Endothelial cell of umbilical vein (primary cell): Measurements from ENCODE around the gene TOLLIP. TPM values are rescaled to one million over a fixed set of nuclear protein-coding genes. Genes with fewer than 3 reads are reported as not detected.

ENCODE experiments used
- BruUV-seq: library from RNA; stranded (reverse); fragments of 400-500 nt; replicated peaks from 2 replicates; lab custom pipeline; 2021; lab: Mats Ljungman, UMichigan
- CTCF ChIA-PET: fragments of 300-600, 350-600 bp; sonication (Branson Sonifier 250); formaldehyde crosslinking; loops from one replicate; lab custom pipeline; 2021; ENCODE audit warnings: antibody characterized with exemption, inconsistent platforms; lab: Charles Lee
- POLR2A ChIA-PET: fragments of 300-600, 350-600 bp; sonication (Branson Sonifier 250); formaldehyde crosslinking; loops from one replicate; lab custom pipeline; 2021; ENCODE audit warnings: antibody characterized with exemption, inconsistent platforms; lab: Charles Lee
- DNase-seq: peaks from one replicate; pipeline ENCODE4 v3.0.0-alpha.2; 2011; ENCODE audit warnings: low read depth, low spot score
- FAIRE-seq: peaks from 2 replicates; lab custom pipeline; 2011; peaks lifted over from hg19 to GRCh38; lab: Jason Lieb, UNC
- H2AFZ ChIP-seq: 2 replicates; pipeline ENCODE4 v1.6.0; 2012; ENCODE audit warnings: low read depth, low read length, control low read depth, inconsistent platforms
- H3K27ac ChIP-seq: 2 replicates; pipeline ENCODE4 v1.5.1; 2011; ENCODE audit warnings: low read depth, mild to moderate bottlenecking, control low read depth, low read length, moderate library complexity; ENCODE audit not compliant: insufficient read depth
- H3K27me3 ChIP-seq, 2 experiments: 2 replicates each; pipeline versions ENCODE4 v1.6.0 to v1.6.1; 2011; ENCODE audit warnings: low read length in 2 of 2, mixed read lengths in 1 of 2; ENCODE audit not compliant: control insufficient read depth in 2 of 2, insufficient read depth in 2 of 2
- H3K36me3 ChIP-seq, 2 experiments: 2 replicates in 1 of 2; 3 replicates in 1 of 2; pipeline ENCODE4 v1.5.1; 2011; ENCODE audit warnings: low read length in 2 of 2, mild to moderate bottlenecking in 1 of 2, moderate library complexity in 1 of 2; ENCODE audit not compliant: control insufficient read depth in 2 of 2, insufficient read depth in 2 of 2; ENCODE audit errors: extremely low read depth in 1 of 2
- H3K4me1 ChIP-seq: 3 replicates; pipeline ENCODE4 v1.5.1; 2011; ENCODE audit warnings: mild to moderate bottlenecking, low read length; ENCODE audit not compliant: control insufficient read depth, insufficient read depth; ENCODE audit errors: extremely low read depth
- H3K4me2 ChIP-seq: 2 replicates; pipeline ENCODE4 v1.6.1; 2011; ENCODE audit warnings: low read length, control low read depth, mixed read lengths; ENCODE audit not compliant: insufficient read depth
- H3K4me3 ChIP-seq, 3 experiments: fragments of 200-600 bp in 1 of 3; sonication (generic), shearing (Covaris generic) in 1 of 3; replicated peaks in 1 of 3; 2 replicates each; pipeline ENCODE4 v1.5.1; 2011 to 2016; ENCODE audit warnings: control low read depth in 3 of 3, low read length in 3 of 3, mild to moderate bottlenecking in 2 of 3, inconsistent platforms in 1 of 3, low read depth in 1 of 3, moderate library complexity in 1 of 3; ENCODE audit not compliant: insufficient read depth in 1 of 3
- H3K79me2 ChIP-seq: 2 replicates; pipeline ENCODE4 v1.6.0; 2012; ENCODE audit warnings: low read length, inconsistent platforms; ENCODE audit not compliant: control insufficient read depth, insufficient read depth
- H3K9ac ChIP-seq: replicated peaks from 2 replicates; pipeline ENCODE3; 2011; ENCODE audit warnings: low read length, control low read depth; ENCODE audit not compliant: insufficient read depth; ENCODE audit errors: extremely low read depth
- H3K9me1 ChIP-seq: replicated peaks from 3 replicates; pipeline ENCODE4 v1.6.0; 2011; ENCODE audit warnings: mild to moderate bottlenecking, low read length; ENCODE audit not compliant: control insufficient read depth, insufficient read depth; ENCODE audit errors: extremely low read depth
- H3K9me3 ChIP-seq: replicated peaks from 2 replicates; pipeline ENCODE4 v1.5.1; 2012; ENCODE audit warnings: low read length, inconsistent platforms; ENCODE audit not compliant: control insufficient read depth, insufficient read depth
- H4K20me1 ChIP-seq: replicated peaks from 2 replicates; pipeline ENCODE3; 2011; ENCODE audit warnings: mild to moderate bottlenecking, low read length; ENCODE audit not compliant: control insufficient read depth, insufficient read depth; ENCODE audit errors: extremely low read depth
- EZH2 ChIP-seq: IDR thresholded peaks from 2 replicates; pipeline ENCODE4 v1.6.1; 2012; ENCODE audit warnings: borderline replicate concordance, low read depth, mild to moderate bottlenecking, moderate library complexity, low read length, inconsistent platforms; ENCODE audit not compliant: severe bottlenecking
- FOS ChIP-seq: IDR thresholded peaks from 2 replicates; pipeline ENCODE4 v1.6.1; 2011; ENCODE audit warnings: mild to moderate bottlenecking, low read length, moderate library complexity, borderline replicate concordance; ENCODE audit not compliant: insufficient read depth
- GATA2 ChIP-seq: IDR thresholded peaks from 2 replicates; pipeline ENCODE4 v1.7.0; 2011; ENCODE audit warnings: low read depth, mild to moderate bottlenecking, moderate library complexity, mixed read lengths, low read length; ENCODE audit not compliant: insufficient read length, insufficient read depth
- JUN ChIP-seq: IDR thresholded peaks from 2 replicates; pipeline ENCODE4 v1.6.1; 2011; ENCODE audit warnings: borderline replicate concordance, low read depth; ENCODE audit not compliant: insufficient read length, insufficient read depth
- MYC ChIP-seq: IDR thresholded peaks from one replicate; pipeline ENCODE4 v1.6.1; 2011; ENCODE audit warnings: mild to moderate bottlenecking, low read depth, low read length
- POLR2A ChIP-seq: IDR thresholded peaks from 2 replicates; pipeline ENCODE4 v1.6.1; 2012; ENCODE audit warnings: low read depth, mild to moderate bottlenecking, control low read depth, low read length
- POLR2AphosphoS5 ChIP-seq: IDR thresholded peaks from 2 replicates; pipeline ENCODE4 v1.6.1; 2012; ENCODE audit warnings: low read depth, mild to moderate bottlenecking, control low read depth, low read length, moderate library complexity; ENCODE audit not compliant: insufficient read depth
- dilution Hi-C: fragments of 300-500 bp; cut with MboI; formaldehyde crosslinking; loops from one replicate; pipeline ENCODE4 v1.15.0; 2019; ENCODE audit warnings: low sequenced_read_pairs; ENCODE audit not compliant: extremely low pct_ligation_motif_present
- intact Hi-C: fragments of 100-400 bp; cut with micrococcal nuclease; formaldehyde crosslinking; loops from one replicate; pipeline ENCODE4 v1.10.0; 2022
- polyA plus RNA-seq, 4 experiments: library from polyadenylated mRNA; depleted of rRNA in 3 of 4; stranded (reverse) in 3 of 4; unstranded in 1 of 4; fragments of >200 nt; gene quantifications; 2 replicates each; pipeline versions ENCODE4 v1.2.1 to v1.2.3, GENCODE V29; 2011 to 2012; ENCODE audit warnings: missing spikeins in 1 of 4
- total RNA-seq: library from RNA; stranded (reverse); gene quantifications from 2 replicates; pipeline ENCODE4 v1.2.3, GENCODE V29; 2021
- TF ChIP-seq, protein P1 (sequence below): IDR thresholded peaks from 2 replicates; pipeline ENCODE4 v1.6.1; 2011; ENCODE audit not compliant: insufficient read depth, insufficient read length
- TF ChIP-seq, protein P2 (sequence below), 2 donors: IDR thresholded peaks; 1 replicate in 1 of 2; 2 replicates in 1 of 2; pipeline ENCODE4 v1.5.1; 2011; ENCODE audit warnings: low read length in 2 of 2, mild to moderate bottlenecking in 2 of 2, moderate library complexity in 2 of 2, control low read depth in 1 of 2, inconsistent platforms in 1 of 2, low read depth in 1 of 2; ENCODE audit not compliant: insufficient read depth in 1 of 2; ENCODE audit errors: extremely low read depth in 1 of 2

TOLLIP gene
- total and polyA plus RNA-seq, 2 donors (not counting 3 experiments of a cell fraction or from before 2014, with no cell fraction given) = 49.6 to 64.8 TPM

GRCh38 chr11:1339066-1339675 is 29.7 kb upstream of the TOLLIP start:
- H3K27ac ChIP-seq = no peak overlapping the region
- H3K9ac ChIP-seq = no peak overlapping the region
- no peaks in the 10 kb centered on the region for H3K79me2 ChIP-seq
- H3K4me1 ChIP-seq = peaks cover 6% of the 10 kb centered on the region
- no peaks in the 10 kb centered on the region for H3K36me3 ChIP-seq
- H3K27me3 ChIP-seq = peaks cover 3 to 7% of the 10 kb centered on the region in 2 experiments
- H2AFZ ChIP-seq = no peak overlapping the region
- ChIA-PET POLR2A (no interaction called here), CTCF (no interaction called here)
- no peaks in the 10 kb centered on the region for H3K9me3 ChIP-seq
- DNase-seq = no peak
- no TSS peak for BruUV-seq
- no peaks in the 10 kb centered on the region for H3K9me1 ChIP-seq
- no peaks in the 10 kb centered on the region for H4K20me1 ChIP-seq
- no peak overlapping the region for H3K4me3 ChIP-seq
- TF ChIP-seq POLR2A (no peak), JUN (no peak), MYC (no peak), POLR2AphosphoS5 (no peak), FOS (no peak), GATA2 (no peak), EZH2 (no peak)
- TF ChIP-seq, protein P1, sequence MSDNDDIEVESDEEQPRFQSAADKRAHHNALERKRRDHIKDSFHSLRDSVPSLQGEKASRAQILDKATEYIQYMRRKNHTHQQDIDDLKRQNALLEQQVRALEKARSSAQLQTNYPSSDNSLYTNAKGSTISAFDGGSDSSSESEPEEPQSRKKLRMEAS = no peak
- TF ChIP-seq, protein P2, sequence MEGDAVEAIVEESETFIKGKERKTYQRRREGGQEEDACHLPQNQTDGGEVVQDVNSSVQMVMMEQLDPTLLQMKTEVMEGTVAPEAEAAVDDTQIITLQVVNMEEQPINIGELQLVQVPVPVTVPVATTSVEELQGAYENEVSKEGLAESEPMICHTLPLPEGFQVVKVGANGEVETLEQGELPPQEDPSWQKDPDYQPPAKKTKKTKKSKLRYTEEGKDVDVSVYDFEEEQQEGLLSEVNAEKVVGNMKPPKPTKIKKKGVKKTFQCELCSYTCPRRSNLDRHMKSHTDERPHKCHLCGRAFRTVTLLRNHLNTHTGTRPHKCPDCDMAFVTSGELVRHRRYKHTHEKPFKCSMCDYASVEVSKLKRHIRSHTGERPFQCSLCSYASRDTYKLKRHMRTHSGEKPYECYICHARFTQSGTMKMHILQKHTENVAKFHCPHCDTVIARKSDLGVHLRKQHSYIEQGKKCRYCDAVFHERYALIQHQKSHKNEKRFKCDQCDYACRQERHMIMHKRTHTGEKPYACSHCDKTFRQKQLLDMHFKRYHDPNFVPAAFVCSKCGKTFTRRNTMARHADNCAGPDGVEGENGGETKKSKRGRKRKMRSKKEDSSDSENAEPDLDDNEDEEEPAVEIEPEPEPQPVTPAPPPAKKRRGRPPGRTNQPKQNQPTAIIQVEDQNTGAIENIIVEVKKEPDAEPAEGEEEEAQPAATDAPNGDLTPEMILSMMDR (IDR thresholded peaks at IDR 0.05; ENCODE audit: extremely low read depth in 1 of 2, insufficient read depth in 1 of 2, low read depth in 1 of 2, low read length in 2 of 2) = no peak
- no peak overlapping the region for H3K4me2 ChIP-seq
- FAIRE-seq = no peak
- dilution Hi-C loops = no loop called here
- intact Hi-C loops = no loop called here
